Ecto neural progenitor cell (in vitro differentiated cells): ENCODE data around the gene SSH2.

Experiments
- DNase-seq: peaks from one replicate; pipeline ENCODE4 v3.0.0-alpha.2; 2018; ENCODE audit warnings: low spot score

Gene SSH2

GRCh38 chr17:29622337-29623282, 307.4 kb downstream of the SSH2 start, which contains the start of gene CORO6:
Gene CORO6, minus strand, starts transcription at chr17:29622912. Its CDS starts 1,491 bp downstream, at chr17:29621421.
- DNase-seq = peak; percentile 93

GRCh38 chr17:29621751-29622194, 308.3 kb downstream of the SSH2 start:
- peak; percentile 51 for DNase-seq

- DNase-seq = no peak
These were observed 309.1 kb downstream of the SSH2 start for GRCh38 chr17:29620779-29621500.

- DNase-seq = no peak
These were observed 309.8 kb downstream of the SSH2 start for GRCh38 chr17:29620271-29620670.

GRCh38 chr17:29619251-29619650, 310.8 kb downstream of the SSH2 start:
- peak; percentile 57 for DNase-seq

GRCh38 chr17:29618272-29619065, 311.6 kb downstream of the SSH2 start:
- DNase-seq = no peak

- peak; percentile 87 for DNase-seq
These were observed 312.4 kb downstream of the SSH2 start for GRCh38 chr17:29617481-29618271.

GRCh38 chr17:29617125-29617480, 312.9 kb downstream of the SSH2 start:
- peak; percentile 91 for DNase-seq

- DNase-seq = no peak
These were observed 313.6 kb downstream of the SSH2 start for GRCh38 chr17:29616300-29617048.

GRCh38 chr17:29615492-29616299, 314.3 kb downstream of the SSH2 start:
- DNase-seq = peak; percentile 94

- DNase-seq = no peak
These were observed 315.0 kb downstream of the SSH2 start for GRCh38 chr17:29615048-29615385.

- DNase-seq = peak; percentile 75
These were observed 315.5 kb downstream of the SSH2 start for GRCh38 chr17:29614349-29615047.

GRCh38 chr17:29613856-29614255, 316.2 kb downstream of the SSH2 start:
- no peak for DNase-seq

- DNase-seq = peak; percentile 100
These were observed 316.6 kb downstream of the SSH2 start for GRCh38 chr17:29613352-29613837.

GRCh38 chr17:29612404-29613280, 317.4 kb downstream of the SSH2 start:
- DNase-seq = peak; percentile 52

- DNase-seq = no peak
These were observed 318.0 kb downstream of the SSH2 start for GRCh38 chr17:29612094-29612403.

GRCh38 chr17:29611351-29612093, 318.5 kb downstream of the SSH2 start:
- DNase-seq = no peak
